Suprapubic skin (tissue), 3 donors: Measurements from ENCODE around the gene RAB11FIP2.

ENCODE experiments used
- POLR2A ChIP-seq, 2 donors: fragments of 450-650 bp; IDR thresholded peaks; one replicate each; pipeline ENCODE4 v1.6.1; 2017; ENCODE audit warnings: antibody characterized with exemption in 2 of 2, mild to moderate bottlenecking in 2 of 2, moderate library complexity in 2 of 2
- TF ChIP-seq, protein P1 (sequence below), 2 donors: fragments of 200-600 bp in 1 of 2; fragments of 450-650 bp in 1 of 2; sonication (generic) in 1 of 2; IDR thresholded peaks; one replicate each; pipeline ENCODE4 v1.5.1; 2016 to 2019; ENCODE audit warnings: antibody characterized with exemption in 2 of 2, mild to moderate bottlenecking in 1 of 2, moderate library complexity in 1 of 2

DNA sequence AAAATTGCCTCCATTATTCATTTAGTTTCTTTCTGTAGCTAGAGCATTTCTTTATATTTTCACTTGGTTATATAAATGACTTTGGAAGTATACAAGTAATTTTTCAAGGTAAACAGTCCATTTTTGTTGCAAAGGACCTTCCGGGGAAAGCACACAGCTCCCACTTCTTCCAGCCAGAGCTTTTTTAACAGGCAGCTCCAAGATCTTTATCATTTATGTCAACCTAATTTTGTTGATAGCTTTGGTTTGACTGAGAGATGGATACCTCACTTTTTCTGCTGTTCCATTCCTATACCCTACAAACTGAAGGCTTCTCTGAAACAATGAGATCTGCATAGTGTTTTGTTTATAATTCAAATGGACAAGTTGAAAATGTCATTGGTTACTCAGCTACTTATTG, 49.3 kb upstream of the RAB11FIP2 start:
- TF ChIP-seq, protein P1, sequence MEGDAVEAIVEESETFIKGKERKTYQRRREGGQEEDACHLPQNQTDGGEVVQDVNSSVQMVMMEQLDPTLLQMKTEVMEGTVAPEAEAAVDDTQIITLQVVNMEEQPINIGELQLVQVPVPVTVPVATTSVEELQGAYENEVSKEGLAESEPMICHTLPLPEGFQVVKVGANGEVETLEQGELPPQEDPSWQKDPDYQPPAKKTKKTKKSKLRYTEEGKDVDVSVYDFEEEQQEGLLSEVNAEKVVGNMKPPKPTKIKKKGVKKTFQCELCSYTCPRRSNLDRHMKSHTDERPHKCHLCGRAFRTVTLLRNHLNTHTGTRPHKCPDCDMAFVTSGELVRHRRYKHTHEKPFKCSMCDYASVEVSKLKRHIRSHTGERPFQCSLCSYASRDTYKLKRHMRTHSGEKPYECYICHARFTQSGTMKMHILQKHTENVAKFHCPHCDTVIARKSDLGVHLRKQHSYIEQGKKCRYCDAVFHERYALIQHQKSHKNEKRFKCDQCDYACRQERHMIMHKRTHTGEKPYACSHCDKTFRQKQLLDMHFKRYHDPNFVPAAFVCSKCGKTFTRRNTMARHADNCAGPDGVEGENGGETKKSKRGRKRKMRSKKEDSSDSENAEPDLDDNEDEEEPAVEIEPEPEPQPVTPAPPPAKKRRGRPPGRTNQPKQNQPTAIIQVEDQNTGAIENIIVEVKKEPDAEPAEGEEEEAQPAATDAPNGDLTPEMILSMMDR (IDR thresholded peaks at IDR 0.05) = no peak
- no peak for TF ChIP-seq POLR2A (IDR thresholded peaks at IDR 0.05)
